GM19193 (cell line): ENCODE data around the gene ZNF784.

ENCODE experiments used
- POLR2A ChIP-seq: IDR thresholded peaks from 4 replicates; pipeline ENCODE4 v1.6.1; 2011; ENCODE audit not compliant: insufficient read depth, insufficient read length; ENCODE audit errors: extremely low read depth

ZNF784 gene

GRCh38 chr19:55650602-55651230, 26.4 kb upstream of the ZNF784 start:
- no peak for TF ChIP-seq POLR2A

GRCh38 chr19:55650126-55650557, 25.8 kb upstream of the ZNF784 start:
- no peak for TF ChIP-seq POLR2A

- TF ChIP-seq POLR2A = peak; percentile 8
Observed at GRCh38 chr19:55649268-55650125, 25.1 kb upstream of the ZNF784 start.

GRCh38 chr19:55648585-55649267, 24.4 kb upstream of the ZNF784 start:
- peak; percentile 22 for TF ChIP-seq POLR2A

GRCh38 chr19:55647732-55648584, 23.6 kb upstream of the ZNF784 start, which contains the start of gene CCDC106:
Gene CCDC106, plus strand, starts transcription at chr19:55648212. Its CDS starts 835 bp downstream, at chr19:55649047.
- TF ChIP-seq POLR2A = peak; percentile 37

- no peak for TF ChIP-seq POLR2A
Observed at GRCh38 chr19:55646889-55647731, 22.7 kb upstream of the ZNF784 start.

GRCh38 chr19:55645512-55645881, 21.1 kb upstream of the ZNF784 start:
- no peak for TF ChIP-seq POLR2A

GRCh38 chr19:55644842-55645511, 20.6 kb upstream of the ZNF784 start:
- TF ChIP-seq POLR2A = peak; percentile 8

GRCh38 chr19:55644191-55644833, 19.9 kb upstream of the ZNF784 start:
- no peak for TF ChIP-seq POLR2A

GRCh38 chr19:55643887-55644176, 19.5 kb upstream of the ZNF784 start:
- TF ChIP-seq POLR2A = no peak

GRCh38 chr19:55643003-55643886, 18.9 kb upstream of the ZNF784 start, which contains the start of gene ZNF581:
Gene ZNF581, plus strand, starts transcription at chr19:55643649. Its CDS starts 923 bp downstream, at chr19:55644572.
- TF ChIP-seq POLR2A = peak; percentile 67
